Activated T-cell treated with anti-CD3 and anti-CD28 coated beads for 48 hours (primary cell): Measurements from ENCODE around the gene ASB15.
"Not testable (repeated sequence)": the region's sequence is repeated elsewhere in the genome, so short reads cannot be mapped to it uniquely, and the experiment has no call there.

Source experiments
- DNase-seq: peaks from one replicate; pipeline ENCODE4 v3.0.0-alpha.2; 2020; ENCODE audit warnings: low read depth

The ASB15 gene

DNA sequence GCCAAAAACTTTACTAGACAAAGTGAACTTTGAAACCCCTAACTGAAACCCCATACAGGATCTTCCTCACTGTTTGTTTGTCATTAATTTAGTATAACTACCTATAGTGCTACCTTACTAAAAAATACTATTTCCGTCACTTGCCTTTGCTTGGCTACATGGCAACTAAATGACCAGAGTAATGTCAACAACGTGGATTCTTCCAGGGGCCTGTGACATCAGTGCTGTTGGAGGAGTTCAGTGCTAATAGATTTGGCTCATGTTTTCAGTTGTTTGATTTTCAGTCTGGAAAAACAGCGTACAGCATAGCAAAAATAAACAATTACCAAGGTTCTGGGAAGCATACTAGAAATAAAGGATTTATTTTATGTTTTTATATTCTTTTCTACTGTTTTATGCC, 3.0 kb upstream of the ASB15 start:
- no peak for DNase-seq

- DNase-seq: no peak
Measured at GRCh38 chr7:123599766-123600165, 1.9 kb upstream of the ASB15 start.

DNA sequence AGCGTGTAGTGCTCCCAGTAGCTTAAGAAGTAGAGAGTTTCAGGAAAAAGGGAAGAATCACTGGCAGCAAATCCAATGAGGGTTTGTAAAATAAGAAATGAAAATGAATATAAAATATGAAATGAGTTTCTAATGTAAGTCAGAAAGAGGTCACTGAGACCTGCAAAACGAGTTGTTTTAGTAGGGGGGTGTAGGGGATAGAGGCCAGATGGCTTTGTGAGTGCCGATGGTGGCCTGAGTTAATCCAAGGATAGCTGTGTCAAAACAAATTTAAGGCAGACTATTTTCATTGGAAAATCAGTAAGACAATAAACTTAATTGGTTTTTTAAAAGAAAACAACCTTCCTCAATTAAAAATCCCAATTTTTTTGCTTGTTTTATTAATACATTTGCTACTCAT, 745 bp upstream of the ASB15 start:
- no peak for DNase-seq

DNA sequence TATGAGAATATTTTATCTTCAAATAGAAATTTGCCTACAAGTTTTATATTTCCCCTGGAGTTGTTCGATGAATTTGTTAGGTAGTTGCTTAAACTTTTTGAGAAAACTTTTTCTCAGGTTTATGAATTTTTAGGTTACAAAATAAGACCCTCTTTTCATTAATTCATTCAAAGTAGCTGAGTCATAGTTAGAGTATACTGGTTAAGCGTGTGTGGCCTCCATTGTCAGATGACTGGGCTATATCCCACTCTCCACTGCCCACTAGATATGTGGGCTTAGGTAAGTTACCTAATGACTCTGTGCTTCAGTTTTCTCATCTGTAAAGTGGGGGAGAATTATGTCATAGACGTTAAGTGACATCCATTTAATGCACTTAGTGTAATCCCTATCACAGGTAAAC, 1.0 kb downstream of the ASB15 start:
- no peak for DNase-seq

- DNase-seq: no peak
Measured at GRCh38 chr7:123604739-123605138, 3.1 kb downstream of the ASB15 start.

DNA sequence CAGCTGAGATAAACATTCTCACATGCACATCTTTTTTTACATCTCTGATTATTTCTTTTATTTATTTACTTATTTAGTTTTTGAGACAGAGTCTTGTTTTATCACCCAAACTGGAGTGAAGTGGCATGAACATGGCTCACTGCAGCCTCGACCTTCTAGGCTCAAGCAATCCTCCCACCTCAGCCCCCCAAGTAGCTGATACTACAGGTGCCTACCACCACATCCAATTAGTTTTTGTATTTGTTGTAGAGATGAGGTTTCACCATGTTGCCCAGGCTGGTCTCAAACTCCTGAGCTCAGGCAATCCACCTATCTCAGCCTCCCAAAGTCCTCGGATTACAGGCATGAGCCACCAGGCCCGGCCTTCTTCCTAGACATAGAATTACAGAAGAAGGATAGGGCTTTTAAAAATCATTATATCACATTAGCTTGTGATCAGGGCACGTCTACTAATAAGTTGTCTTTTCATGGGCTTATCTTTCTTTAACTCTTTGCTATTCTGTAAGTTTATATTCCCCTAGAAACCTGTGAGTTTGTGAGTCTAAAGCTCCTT, 5.9 kb downstream of the ASB15 start:
- no peak for DNase-seq

DNA sequence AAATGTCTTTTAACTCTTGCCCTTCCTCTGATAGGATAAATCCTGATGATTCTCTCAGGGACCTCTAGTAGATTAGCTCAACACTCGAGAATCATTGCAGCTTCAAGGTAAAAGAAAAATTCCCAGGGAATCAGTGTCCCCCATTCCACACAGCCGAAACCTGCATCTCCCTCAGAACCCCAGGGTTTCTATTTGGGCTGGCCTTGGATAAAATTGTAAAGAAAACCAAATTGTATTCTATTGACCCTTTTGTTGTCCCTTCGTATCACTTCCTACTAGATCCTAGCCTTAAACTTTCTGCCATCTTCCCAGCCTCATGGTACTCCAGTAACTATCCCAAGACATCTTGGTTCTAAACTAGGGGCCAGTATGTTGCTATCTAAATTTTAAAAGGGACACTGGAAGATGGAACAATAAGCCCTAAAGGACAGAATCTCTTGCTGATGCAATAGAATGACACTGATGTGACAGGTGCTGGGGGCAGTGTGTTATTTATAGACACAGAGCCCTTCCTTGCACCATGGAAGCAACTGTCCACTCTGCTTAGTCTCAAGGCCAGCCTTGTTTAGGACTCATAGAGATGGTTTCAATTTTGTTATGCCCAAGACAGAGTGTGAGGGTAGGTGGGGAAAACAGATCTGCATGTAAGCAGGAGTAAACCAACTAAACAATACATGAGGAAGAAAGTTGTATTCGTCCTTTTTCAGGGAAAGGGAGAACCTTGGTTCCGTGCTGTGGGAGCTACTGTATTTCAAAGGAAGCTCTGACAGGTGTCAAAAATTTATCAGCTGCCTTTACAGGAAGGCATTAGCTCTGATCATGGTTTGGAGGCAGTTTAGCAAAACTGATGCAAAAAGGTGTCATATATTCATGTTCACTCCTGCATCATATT, 7.6 kb downstream of the ASB15 start:
- DNase-seq: no peak

GRCh38 chr7:123609883-123610239, 8.2 kb downstream of the ASB15 start:
- DNase-seq: no peak

GRCh38 chr7:123612024-123612423, 10.4 kb downstream of the ASB15 start:
- no peak for DNase-seq

DNA sequence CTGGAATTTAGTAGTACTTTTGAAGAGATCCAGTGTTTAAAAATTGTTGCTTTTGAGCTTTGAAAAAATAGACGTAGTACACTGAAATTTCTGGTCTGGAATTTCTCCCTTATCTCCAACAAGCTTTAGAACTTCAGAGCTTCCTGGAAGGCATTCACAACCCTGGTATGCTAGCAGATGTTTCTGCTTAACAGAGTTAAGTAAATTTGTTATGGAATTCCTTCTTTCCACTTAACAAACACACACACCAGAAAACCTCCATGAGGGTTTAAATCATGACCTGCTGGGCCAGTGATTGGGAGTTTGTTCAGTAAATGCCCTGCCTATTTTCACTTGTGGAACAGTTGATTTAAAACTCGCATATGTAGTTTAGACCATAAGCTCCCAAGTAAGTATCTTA, 13.7 kb downstream of the ASB15 start:
- no peak for DNase-seq

- no peak for DNase-seq
Measured at GRCh38 chr7:123616223-123616622, 14.6 kb downstream of the ASB15 start.

DNA sequence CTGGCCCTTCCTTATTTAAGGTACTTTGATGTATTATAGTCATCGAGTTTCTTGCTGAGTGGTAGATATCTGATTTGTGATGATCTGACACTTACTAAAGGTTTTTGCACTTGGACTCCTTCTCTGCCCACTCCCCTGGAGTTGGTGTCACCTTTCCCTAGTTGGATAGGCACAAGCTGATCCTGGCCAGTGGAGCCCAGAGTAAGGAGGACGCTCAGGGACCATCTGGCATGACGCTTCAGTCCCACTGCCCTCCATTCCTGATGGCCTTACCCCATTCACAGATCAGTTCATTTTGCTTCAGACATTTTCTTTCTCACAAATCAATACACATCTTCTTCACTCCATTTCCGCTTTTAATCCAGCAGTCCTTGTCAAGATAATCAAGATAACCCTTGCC, 20.1 kb downstream of the ASB15 start:
- no peak for DNase-seq

DNA sequence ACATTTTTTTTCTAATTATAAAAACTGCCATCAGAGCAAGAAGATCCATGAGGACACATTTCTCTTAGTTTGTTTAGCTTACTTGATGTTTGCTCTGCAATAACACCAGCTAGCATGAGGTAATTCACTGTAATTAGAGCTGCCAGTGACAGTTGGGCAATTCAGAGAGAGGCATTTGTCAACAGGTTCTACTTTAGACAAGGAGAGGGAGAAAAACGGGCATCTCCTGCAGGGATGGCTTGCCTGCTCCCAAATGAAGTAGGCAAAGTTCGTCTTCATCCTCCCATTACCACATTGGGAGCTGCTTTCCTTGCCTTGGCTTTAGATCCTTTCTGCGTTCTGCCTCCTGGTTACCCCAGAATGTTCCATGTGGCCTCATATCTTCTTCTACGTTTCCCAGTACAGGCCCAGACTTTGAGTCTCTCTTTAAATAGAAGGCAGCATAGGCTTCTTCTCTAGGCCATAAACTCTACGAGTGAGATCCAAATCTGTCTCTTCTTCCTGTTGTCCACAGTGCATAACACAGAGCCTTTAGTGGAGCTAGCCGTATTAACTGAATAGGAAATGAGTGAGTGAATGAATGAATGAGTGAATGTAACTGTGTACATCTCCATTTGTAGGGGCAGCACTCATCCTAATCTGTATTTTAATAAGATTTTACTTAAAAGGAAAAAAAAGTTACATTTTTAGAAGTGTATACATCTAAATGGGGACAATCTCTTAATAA, 21.2 kb downstream of the ASB15 start:
- no peak for DNase-seq

DNA sequence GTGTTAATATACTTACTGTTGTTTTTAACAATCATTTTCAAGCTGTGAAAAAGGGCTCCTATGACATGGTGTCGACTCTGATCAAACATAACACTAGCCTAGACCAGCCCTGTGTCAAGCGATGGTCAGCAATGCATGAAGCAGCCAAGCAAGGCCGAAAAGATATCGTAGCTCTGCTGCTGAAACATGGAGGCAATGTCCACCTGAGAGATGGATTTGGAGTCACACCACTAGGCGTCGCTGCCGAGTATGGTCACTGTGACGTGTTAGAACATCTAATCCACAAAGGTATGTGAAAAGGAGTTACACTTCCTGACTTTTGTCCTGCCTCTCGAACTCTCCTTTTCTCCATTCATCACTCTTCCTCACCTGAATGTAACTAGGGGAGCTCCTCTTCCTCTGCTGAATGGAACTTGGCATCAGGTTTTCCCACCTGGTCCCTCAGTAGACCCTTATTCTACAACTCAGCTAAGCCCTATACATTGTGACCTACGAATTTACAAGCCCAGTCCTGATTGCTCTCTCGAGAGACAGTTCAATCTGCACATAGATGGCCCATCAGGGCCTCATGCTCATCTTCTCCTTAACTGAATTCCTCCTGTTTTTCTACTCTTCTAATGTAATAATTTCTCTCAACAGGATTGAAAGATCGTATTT, 23.0 kb downstream of the ASB15 start:
- peak; percentile 59 for DNase-seq

DNA sequence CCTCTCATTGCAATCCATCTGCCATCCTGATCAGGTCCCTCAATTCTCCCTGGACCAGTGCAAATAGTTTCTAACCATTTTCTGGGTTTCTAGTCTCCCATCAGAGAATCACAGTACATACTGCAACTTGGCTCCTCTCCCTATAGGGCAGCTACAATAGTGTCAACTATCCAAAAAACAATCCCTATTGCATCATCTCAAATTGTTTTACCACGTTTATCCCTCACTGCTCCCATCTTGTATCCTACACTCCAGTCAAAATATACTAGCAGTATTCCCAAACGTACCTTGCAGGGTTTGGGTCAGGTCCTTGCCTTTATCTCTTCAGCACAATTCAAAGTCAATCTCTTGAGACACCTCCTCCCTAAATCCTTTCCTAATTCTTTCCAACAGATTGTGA, 23.6 kb downstream of the ASB15 start:
- DNase-seq: no peak

DNA sequence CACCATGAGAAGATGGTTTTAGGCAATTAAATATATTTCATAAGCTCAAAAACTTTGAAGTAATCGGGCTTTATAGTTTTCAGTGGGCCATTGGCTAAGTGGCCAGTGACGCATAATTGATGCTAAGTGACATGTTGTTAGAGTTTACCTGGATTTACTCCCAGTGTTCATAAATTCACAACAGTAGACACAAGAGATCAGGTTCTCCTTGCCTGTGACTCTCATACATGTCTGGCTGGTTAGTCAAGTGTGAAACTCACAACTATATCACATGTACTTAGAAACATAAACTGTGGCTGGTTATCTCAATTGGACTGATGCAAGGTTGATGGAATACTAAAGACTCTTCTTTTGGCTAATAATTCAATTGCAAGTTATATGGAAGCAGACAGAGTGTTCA, 26.2 kb downstream of the ASB15 start:
- DNase-seq: no peak

DNA sequence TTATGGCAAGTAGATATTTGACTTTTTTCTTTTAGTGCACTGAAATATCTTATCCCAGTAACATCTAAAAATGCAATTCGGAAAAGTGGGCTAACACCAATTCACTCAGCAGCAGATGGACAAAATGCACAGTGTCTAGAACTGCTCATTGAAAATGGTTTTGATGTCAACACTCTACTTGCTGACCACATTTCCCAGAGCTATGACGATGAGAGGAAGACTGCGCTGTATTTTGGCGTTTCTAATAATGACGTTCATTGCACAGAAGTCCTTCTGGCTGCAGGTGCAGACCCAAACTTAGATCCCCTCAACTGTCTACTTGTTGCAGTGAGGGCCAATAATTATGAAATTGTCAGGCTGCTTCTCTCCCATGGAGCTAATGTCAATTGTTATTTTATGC, 27.2 kb downstream of the ASB15 start:
- DNase-seq: no peak

GRCh38 chr7:123629281-123629680, 27.7 kb downstream of the ASB15 start:
- no peak for DNase-seq

GRCh38 chr7:123632808-123633207, 31.2 kb downstream of the ASB15 start:
- DNase-seq: no peak

DNA sequence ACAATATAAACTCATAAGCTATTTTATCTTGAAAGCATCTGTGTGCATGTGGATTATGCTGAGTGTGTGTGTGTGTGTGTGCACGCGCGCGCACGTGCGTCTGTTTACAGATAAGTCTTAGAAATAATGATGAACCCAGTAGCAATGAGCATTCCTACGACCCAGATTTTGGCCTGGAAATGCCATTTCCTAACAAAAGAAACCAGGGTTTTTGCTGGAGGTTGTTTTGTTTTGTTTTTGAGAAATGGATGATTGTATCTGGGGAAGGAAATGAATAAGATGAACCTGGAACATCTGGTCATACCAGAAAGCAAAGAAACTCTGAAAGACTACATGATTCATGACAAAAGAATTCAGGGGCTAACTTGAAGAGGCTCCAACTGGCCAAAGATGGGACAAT, 31.9 kb downstream of the ASB15 start:
- DNase-seq: no peak

- DNase-seq: not testable (repeated sequence)
Measured at GRCh38 chr7:123634011-123634573, 32.5 kb downstream of the ASB15 start.

- no peak for DNase-seq
Measured at GRCh38 chr7:123635551-123636359, 34.1 kb downstream of the ASB15 start.
